Amniotic stem cell (primary cell): ENCODE data around the gene C1RL.

ENCODE experiments used
- DNase-seq: peaks from one replicate; lab custom pipeline; 2025; lab: John Stamatoyannopoulos, UW

C1RL gene, protein sequence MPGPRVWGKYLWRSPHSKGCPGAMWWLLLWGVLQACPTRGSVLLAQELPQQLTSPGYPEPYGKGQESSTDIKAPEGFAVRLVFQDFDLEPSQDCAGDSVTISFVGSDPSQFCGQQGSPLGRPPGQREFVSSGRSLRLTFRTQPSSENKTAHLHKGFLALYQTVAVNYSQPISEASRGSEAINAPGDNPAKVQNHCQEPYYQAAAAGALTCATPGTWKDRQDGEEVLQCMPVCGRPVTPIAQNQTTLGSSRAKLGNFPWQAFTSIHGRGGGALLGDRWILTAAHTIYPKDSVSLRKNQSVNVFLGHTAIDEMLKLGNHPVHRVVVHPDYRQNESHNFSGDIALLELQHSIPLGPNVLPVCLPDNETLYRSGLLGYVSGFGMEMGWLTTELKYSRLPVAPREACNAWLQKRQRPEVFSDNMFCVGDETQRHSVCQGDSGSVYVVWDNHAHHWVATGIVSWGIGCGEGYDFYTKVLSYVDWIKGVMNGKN

DNA sequence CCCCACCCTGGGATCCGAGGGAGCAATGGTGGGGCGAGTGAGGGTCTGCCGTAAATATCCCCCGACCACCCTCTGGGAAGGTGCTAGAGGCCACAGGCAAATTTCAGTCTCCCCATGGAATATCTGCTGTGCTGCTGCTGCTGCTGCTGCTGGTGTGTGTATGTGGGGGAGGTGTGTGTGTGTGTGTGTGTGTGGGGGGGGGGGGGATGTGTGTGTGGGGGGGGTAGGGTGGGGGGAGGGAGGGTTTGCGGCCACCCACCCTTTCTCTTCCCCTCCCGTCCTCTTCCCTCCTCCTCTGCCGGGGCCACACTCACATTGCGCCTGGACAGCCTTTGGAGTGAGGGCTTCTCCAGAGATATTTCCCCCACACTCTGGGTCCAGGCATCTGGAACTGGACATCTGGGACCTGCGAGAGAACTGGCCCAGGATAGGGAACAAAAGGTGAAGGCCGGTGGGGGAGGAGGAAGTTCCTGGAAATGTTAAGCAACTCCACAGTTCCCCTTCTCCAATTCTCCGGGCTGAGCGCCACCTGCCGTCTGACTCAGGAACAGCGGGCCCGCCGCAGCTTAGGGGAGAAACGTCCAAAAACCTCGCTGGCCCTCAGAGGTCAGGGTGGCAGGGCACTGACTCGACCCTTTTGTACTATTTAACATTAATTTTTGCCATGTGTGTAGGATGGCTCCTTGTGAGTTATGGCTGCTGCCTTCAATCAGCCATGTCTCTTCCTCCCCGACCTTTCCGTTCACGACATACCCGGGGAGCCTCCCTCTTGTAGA lies at the start of gene C1RL:
Gene C1RL, minus strand, starts transcription at position 419 of the 776 bp plus-strand sequence. Its CDS starts 34 bp downstream, at position 385.
- no peak for DNase-seq

DNA sequence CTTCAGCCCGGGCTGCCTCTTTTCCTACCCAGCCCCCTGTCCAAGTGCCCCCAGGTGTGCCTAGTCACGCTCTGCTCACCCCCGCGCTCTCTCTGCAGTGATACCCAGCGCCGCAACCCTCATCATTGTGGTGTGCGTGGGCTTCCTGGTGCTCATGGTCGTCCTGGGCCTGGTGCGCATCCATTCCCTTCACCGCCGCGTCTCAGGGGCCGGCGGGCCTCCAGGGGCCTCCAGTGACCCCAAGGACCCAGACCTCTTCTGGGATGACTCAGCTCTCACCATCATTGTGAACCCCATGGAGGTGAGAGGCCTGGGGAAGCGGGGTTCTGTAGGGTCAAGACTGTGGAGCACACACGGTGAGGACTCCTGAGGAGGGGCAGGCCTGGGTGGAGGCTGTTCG lies 48.4 kb upstream of the C1RL start:
- no peak for DNase-seq

DNA sequence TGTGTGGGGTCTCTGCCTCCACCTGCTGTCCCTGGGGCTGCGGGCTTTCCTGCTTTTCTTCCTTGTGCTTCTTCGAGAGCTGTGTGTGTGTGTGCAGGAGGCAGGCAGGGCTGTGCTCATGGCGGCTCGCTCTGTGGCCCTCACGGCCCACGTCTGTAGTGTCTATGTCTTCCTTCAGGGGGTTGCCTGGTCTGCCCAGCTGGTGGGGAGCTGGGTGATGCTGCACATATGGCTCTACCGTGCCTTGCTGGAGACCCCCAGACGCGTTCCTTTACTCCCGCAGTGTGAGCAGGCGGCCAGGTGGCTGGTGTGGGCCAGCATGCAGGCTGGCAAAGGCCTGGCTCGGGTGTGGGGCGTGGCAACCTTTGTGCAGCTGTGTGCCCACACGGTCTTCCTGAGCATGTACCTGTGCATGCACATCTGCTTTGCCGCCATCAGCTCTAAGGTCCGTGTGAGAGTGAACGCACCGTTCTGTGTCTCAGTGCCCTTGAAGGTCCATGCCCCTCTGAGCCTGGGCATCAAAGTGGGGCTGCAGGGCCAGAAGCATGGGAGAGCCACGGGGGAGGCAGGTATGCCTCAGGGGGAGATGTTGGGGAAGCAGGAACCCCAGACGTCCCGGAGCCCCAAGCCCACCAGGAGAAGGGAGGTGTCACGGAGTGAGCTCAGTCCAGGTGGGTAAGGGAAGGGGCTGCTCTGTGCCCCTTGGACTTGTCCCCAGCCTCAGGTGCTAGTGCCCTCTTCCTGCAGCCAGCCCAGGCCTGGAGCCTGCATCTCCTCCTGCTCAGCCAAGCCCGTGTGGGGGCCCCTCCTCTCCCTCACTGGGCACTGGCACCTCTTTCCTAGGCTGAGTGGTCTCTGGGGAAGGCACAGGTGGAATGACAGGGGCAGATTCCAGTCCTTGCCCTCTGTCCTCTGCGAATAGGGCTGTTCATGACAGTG lies 47.5 kb upstream of the C1RL start:
- no peak for DNase-seq

DNA sequence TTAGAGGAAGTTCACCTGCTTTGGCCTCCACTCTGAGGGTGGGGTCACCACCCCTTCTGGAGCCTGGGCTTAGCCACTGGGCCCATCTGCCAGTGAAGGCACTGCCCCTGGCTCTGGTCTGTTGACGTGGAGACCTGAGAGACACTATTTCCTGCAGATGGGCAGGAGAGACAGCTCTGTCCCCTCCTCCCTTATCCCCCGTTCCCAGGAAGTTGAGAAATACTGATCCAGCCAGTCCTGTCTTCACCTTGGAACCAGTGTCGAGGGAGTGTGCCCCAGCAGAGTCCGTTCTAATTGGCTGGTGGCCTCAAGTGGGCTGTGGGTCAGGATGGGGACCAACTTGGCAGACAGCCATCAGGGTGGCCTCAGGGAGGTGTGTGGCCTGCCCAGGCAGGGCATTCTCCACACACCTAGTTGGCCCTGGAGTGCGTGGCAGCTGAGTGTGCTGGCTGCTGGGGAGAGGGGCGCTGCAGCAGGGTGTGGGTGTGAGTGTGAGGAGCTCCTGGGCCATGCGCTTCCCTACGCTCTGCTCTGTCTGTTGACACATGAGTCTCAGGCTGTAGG lies 46.5 kb upstream of the C1RL start:
- no peak for DNase-seq

DNA sequence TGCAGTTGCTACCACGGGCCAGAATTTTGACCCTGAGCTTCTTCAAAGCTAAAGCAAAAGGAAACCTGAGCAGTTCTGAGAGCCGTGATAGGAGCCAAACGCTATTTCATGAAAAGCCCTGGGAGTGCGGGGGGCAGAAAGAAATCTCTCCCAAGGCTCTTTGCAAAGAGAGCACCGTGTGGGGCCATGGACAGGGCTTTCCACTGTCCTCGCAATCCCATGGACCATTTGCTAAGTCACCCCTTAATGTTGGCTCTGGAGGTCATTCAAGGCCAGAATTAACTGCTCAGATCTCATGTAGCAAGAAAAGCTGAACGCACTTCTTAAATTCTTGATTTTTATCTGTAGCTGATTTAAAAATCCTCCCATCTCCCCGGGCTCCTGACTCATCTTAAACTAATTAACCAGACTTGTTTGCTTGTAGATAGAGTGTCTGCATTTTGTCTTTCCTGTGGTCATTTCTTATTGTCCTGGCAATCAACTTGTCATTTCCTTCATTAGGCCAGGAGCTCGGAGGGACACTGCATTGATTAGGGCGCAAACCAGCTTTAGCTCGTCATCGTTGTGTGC lies 46.0 kb upstream of the C1RL start:
- no peak for DNase-seq

DNA sequence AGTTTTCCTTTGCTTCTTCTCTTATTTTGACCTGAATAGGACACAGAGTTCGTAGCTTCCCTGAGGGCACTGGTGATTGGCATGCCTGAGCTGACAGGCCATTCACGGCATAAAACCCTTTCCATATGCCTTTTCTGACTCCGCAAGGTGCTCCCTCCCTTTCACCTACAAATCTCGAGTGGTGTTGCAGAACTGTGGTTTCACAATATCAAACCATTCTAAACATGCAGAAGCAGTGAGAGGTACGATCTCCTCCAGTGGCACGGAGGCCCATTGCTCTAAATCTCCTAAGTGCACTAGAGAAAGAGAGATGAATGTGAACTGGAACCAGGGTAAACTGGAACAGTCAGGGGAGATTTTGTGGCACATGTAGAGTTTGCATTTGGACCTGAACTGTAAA lies 45.0 kb upstream of the C1RL start:
- DNase-seq, result no peak

DNA sequence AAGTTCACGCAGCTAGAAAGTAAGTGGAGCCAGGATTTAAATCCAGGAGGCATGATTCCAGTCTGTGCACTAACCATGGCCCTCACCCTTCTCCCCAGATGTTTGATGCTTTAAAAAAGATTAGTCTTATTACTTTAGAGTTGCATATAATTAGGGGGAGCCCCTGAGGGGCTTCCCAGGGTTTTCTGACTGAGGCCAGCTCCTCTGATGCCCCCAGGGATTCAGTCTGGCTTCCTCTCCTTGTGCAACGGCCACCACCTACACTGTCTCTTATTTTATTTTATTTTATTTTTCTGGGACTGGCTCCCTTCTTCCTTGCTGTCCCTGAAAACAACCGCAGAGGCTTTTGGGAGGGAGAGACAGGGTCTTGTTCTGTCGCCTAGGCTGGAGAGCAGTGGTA lies 43.8 kb upstream of the C1RL start:
- no peak for DNase-seq

DNA sequence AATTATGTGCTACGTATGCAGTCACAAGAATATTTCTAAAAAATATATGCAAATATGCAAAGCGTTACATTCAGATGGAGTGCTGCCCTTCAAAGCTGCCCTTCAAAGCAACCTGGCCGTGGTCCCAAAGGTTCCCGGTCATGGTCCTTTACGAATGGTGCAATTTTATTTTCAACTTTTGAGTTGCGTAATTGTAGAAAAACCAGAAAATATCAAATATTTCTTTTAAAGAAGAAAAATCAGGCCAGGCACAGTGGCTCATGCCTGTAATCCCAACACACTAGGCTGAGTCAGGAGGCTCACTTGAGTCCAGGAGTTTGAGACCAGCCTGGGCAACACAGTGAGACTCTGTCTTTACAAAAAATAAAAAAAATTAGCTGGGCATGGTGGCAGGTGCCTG lies 42.5 kb upstream of the C1RL start:
- DNase-seq, result no peak

DNA sequence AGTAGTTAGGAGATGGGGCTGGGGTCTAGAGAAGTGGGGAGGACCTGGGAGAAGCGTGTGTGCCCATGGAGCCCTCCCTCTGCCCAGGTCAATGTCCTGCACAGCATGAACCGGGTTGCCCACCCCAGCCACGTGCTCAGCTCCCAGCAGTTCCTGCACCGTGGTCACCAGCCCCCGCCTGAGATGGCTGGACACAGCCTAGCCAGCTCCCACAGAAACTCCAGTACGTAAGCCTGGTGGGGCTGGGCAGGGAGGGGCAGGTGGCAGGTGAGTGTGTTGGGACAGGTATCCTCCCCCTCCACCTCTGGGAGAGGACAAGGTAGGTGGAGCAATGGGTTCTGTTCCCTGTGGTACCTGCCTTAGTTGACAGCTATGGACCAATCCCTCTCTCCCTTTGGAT lies 41.8 kb upstream of the C1RL start:
- DNase-seq, result no peak

DNA sequence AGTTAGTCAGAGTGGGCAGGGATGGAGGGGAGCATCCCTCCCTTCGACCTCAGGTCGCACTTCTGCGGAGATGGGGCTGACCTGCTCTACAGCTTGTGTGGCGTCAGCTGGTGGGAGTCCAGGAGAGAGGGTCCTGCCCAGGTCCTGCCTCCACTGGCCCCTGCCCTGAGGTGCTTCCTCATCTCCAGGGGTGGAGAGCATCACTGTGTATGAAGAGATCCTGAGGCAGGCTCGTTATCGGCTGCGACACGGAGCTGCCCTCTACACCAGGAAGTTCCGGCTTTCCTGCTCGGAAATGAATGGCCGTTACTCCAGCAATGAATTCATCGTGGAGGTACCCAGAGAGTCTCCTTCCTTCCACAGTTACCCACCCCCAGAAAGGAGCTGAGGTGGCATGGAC lies 41.3 kb upstream of the C1RL start:
- no peak for DNase-seq

DNA sequence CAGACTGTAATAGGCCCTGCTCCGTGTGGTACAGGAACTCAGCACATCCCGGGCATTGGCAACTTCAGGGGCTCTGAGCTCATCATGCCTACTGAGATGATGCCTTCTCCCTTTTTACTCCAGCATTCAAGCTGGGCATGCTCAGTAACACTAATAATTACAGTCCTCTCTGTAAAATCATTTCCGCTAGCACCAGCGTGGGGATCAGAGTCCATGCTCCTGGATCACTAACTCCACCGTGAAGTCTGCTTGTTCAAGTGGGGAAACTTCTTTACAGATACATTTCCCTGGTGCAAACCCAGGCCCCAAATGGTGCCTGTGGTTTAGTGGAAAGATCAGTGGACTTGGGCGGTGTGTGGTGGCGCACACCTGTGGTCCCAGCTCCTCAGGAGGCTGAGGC lies 37.9 kb upstream of the C1RL start:
- DNase-seq, result no peak

DNA sequence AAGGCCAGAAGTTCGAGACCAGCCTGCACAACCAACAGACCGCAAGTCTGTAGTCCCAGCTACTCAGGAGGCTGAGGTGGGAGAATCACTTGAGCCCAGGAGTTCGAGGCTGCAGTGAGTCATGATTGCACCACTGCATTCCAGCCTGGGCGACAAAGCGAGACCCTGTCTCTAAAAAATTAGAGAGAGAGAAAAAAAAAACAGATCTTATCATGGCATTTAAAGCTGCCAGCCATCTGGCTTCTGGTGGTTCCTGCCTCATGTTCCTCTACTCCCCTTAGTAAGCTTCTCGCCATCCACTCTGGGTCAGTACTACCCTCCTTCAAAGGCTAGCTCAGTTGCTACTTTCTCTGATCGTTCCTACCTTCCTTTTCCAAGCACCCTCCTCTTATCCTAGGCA lies 37.2 kb upstream of the C1RL start:
- DNase-seq, result no peak

DNA sequence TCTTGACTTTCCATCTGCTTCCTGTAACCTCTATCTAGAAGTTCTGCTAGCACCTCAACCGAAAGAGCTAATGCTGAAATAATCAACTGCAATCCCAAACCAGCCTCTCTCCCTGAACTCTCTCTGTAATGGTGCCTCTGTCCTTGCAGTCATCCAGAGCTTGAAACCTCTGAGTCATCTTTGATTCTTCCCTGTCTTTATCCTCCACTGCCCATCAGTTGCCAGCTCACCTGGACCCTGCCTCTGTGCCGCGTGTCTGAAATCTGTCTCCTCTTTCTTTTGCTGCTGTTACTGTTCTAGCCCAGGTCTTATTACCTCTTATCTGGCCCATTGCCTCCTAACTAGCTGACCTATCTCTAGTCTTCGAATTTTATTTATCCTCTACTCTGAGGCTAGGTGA lies 36.7 kb upstream of the C1RL start:
- DNase-seq, result no peak

DNA sequence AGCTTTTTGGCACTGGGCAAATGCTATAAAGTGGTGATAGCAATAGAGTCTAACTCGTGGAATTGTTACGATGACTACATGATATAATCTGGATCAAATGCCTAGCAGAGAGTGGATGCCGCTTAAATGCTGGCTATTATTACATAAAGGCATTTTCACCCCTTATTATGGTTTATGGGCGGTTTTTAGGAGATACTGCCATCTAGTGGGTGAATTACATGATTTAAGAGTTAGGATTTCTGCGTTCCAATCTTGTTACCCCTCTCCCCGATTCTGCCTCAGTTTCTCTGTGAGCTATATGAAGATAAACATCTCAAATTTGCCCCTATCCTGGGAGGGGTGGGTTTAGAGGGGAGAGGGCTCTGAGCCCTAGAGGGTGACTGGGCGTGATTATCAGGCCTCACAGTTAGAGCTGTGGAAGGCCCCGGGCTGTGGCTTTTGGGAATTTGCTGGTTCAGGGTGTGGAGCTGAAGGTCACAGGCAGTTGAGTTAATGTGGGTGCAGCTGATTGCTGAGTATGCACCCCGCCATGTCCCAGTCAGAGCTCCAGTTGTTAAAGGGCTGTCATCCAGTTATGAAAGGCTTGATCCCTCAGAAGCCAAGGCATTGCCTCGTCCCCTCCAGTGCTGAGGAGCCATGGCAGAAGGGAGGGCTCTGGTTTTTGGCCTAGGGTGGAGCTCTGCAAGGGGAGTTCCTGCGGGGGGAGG lies 35.6 kb upstream of the C1RL start:
- no peak for DNase-seq

DNA sequence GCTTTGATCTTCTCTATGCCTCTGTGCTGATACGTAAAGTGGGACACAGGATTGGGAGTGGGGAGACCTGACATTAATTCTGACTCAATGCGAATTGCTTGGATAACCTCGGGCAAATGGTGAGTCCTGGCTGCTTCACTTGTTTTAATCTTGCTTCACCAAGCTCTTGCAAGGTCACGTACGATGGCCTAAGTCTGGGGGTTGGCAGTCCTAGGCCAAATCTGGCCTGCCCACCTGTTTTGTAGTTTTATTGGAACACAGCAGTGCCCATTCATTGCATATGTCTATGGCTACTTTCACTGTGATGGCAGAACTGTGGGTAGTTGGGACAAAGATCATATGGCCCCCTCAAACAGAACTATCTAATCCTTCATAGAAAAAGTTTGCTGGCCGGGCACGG lies 34.5 kb upstream of the C1RL start:
- no peak for DNase-seq

DNA sequence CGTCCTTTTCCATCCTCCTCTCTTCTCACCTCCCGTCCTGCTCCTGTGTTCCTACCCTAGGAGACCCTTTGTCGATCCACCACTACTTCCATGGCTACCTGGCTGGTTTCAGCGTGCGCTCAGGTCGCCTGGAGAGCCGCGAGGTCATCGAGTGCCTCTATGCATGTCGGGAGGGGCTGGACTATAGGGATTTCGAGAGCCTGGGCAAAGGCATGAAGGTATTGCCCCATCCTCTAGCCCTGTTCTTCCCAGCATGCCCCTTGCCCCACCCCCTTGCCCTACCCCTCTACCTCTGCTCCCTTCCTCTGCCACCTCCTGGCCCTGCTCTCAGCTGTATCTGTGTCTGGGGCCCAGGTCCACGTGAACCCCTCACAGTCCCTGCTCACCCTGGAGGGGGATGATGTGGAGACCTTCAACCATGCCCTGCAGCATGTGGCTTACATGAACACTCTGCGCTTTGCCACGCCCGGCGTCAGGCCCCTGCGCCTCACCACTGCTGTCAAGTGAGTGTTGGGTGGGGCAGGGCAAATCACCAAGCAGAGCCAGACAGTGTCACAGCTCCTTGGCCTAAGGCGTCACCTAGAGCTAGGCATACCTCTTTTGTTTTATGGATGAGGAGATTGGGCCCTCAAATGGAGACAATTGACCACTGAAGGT lies 33.9 kb upstream of the C1RL start:
- DNase-seq, result no peak

DNA sequence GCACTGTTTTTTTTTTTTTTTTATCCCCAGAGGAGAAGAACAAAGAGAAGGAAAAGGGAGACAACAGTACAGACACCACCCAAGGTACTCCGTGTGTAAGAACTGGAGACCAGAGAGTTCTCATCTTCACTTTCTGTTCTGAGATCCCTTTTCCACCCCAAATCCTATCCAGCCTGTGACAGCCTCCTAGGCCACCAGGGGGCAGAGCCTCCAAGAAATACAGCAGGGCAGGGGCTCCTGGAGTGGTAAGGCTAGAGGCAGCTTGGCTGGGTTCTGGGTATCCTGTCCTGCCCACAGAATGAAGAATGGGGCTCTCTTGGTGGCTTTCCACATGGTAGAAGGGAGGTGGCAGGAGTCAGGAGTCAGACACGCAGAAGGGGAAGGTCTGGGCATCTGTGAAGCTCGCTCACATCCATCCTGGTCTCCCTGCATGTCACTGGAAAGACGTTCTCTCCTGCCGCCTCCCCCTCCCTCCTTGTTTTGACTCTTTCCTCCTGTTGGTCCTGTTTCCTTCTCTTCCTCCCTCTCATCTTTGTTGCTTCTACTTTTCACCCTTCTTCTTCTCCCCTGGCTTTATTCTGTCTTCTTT lies 33.1 kb upstream of the C1RL start:
- DNase-seq, result no peak

DNA sequence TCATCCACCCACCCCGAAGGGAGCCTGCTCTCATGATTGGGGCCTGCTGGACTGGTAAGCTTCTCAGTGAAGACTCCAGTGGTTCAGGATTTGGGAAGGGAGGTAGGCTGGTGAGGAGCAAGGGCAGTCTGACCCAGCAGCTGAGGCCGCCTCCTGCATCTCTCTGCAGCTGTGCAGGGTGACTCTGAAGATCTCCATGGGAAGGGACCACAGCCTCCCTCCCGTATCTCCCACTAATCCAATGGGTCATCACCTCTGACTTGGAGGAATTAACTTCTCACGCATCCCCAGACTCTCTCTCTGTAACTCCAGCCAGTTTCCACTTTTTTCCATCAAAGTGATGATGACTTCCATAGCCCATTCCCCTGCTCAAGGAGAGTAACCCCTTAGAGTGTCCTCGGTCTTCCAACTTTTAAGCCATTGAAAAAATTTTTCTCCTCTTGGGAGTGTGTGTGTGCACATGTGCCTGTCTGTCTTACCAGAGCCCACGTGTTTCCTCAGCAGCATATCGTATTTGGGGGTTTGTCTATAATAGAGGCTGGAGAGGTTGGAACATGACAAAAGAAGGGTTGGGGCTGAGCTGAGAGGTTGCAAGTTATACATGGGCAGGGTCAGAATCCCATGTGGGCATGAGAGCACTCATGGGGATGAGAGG lies 32.5 kb upstream of the C1RL start:
- DNase-seq, result no peak

DNA sequence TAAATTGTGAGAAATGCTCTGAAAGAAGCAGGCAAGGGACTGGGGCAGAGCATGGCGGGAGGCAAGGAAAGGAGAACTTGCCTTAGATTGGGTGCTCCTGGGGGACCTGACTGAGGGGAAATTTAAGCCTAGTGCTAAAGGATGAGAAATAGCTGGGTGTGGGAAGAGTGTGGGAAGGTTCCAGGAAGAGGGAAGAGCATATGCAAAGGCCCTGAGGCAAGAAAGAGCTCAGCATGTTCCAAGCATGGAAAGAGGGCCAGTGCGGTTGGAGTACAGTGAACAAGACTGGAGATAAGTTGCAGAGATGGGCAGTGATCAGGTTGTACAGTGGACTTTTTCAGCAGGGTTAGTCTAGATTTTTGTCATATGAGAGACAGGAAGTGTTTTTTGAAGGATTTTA lies 30.2 kb upstream of the C1RL start:
- DNase-seq, result no peak
